ENCODE data around the gene SYT17.

DNA sequence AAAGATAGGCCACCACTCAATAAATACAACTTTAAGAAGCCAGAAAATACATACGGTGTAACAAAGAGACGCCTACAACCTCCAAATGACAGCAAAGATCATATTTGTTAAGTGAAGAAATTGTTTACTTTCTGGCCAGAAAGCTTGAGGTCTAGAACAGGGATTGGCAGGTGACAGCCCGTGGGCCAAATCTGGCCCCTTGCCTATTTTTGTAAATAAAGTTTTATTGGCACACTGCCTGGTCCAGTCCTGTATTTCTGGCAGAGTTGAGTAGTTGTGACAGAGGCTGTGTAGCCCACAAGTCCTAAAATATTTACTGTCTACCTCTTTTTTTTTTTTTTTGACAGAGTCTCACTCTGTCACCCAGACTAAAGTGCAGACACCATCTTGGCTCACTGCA, 114.1 kb downstream of the SYT17 start:
- TF ChIP-seq, protein P1, sequence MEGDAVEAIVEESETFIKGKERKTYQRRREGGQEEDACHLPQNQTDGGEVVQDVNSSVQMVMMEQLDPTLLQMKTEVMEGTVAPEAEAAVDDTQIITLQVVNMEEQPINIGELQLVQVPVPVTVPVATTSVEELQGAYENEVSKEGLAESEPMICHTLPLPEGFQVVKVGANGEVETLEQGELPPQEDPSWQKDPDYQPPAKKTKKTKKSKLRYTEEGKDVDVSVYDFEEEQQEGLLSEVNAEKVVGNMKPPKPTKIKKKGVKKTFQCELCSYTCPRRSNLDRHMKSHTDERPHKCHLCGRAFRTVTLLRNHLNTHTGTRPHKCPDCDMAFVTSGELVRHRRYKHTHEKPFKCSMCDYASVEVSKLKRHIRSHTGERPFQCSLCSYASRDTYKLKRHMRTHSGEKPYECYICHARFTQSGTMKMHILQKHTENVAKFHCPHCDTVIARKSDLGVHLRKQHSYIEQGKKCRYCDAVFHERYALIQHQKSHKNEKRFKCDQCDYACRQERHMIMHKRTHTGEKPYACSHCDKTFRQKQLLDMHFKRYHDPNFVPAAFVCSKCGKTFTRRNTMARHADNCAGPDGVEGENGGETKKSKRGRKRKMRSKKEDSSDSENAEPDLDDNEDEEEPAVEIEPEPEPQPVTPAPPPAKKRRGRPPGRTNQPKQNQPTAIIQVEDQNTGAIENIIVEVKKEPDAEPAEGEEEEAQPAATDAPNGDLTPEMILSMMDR (IDR thresholded peaks at IDR 0.05): no peak
- TF ChIP-seq EP300 (IDR thresholded peaks at IDR 0.05) (no peak), POLR2A (IDR thresholded peaks at IDR 0.05) (no peak)
